ENCODE measurements around the gene RXRA. TPM values are rescaled to one million over a fixed set of nuclear protein-coding genes. Genes with fewer than 3 reads are reported as not detected.
A peak's percentile ranks its signal among the peaks of the same experiment; 100 is the strongest.

RXRA gene
- total and polyA plus RNA-seq, 2 of the 13 experiments (the other 11 are each of a cell fraction or from before 2014, with no cell fraction given), result 18.9 to 29.2 TPM

DNA sequence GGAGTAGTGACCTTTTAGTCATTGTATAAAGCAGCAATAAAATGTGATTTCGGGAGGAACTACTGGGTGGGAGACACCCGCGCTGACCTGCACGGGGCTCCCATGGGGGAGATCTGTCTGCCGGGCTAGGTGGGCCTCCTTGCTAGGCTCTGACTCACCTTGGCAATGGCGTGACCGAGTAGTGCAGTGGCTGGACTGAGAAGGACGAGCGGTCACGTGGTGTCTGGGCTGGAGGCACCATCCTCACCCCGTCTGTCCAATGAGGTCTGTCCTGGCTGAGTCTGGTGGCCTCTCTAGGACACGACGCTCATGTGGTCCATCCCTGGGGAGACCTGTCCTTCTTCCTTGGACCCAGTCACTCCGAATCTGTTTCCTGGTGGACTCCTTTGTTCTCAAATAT is 151.7 kb downstream of the RXRA start:
- no TSS peak for BruUV-seq (replicated peaks)
- no peak for DNase-seq (ENCODE audit: low spot score)
- no peak overlapping the region for H3K4me2 ChIP-seq (ENCODE audit: low read depth, low read length)
- no peaks in the 10 kb centered on the region for H4K20me1 ChIP-seq (ENCODE audit: insufficient read depth, low read length)
- intact Hi-C loops (cut with micrococcal nuclease; ENCODE audit: unreplicated experiment) (no loop called here), in situ Hi-C loops (cut with HindIII; ENCODE audit: extremely low pct_ligation_motif_present, low pct_unique_long_range_greater_than_20kb) (no loop called here)
- no peaks in the 10 kb centered on the region for H3K36me3 ChIP-seq (replicated peaks in 1 of 2; ENCODE audit: control insufficient read depth in 1 of 2, insufficient read depth in 2 of 2, low read length in 2 of 2)
- no peak overlapping the region for H2AFZ ChIP-seq (ENCODE audit: low read length)
- H3K9ac ChIP-seq (ENCODE audit: insufficient read depth, low read depth, low read length), result no peak overlapping the region
- H3K4me1 ChIP-seq (ENCODE audit: insufficient read depth, low read length), result no peaks in the 10 kb centered on the region
- H3K4me3 ChIP-seq (replicated peaks in 1 of 3; ENCODE audit: insufficient read depth in 1 of 3, low read depth in 2 of 3, low read length in 3 of 3), result no peak overlapping the region
- no peak for TF ChIP-seq TAF15 (IDR thresholded peaks at IDR 0.05; ENCODE audit: low read depth, low read length, poor library complexity, severe bottlenecking)
- no peak for TF ChIP-seq FLYWCH1 (CRISPR knock-in tag; IDR thresholded peaks at IDR 0.05)
- no peak for TF ChIP-seq NR2F6 (IDR thresholded peaks at IDR 0.05)
- no peak for TF ChIP-seq NR2F6 (CRISPR knock-in tag; IDR thresholded peaks at IDR 0.05)
- TF ChIP-seq, protein P1, sequence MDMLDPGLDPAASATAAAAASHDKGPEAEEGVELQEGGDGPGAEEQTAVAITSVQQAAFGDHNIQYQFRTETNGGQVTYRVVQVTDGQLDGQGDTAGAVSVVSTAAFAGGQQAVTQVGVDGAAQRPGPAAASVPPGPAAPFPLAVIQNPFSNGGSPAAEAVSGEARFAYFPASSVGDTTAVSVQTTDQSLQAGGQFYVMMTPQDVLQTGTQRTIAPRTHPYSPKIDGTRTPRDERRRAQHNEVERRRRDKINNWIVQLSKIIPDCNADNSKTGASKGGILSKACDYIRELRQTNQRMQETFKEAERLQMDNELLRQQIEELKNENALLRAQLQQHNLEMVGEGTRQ (IDR thresholded peaks at IDR 0.05; ENCODE audit: low read depth, low read length), result peak; percentile 35; the same call in 1 of the 2 replicates
- TF ChIP-seq, protein P1 (CRISPR knock-in tag; IDR thresholded peaks at IDR 0.05; ENCODE audit: borderline replicate concordance), result no peak
- H3K9me3 ChIP-seq (ENCODE audit: low read length), result no peaks in the 10 kb centered on the region
- peaks cover 6 to 70% of the 10 kb centered on the region in 2 experiments; a peak in 3 of 5 replicates for H3K27me3 ChIP-seq (ENCODE audit: control insufficient read depth in 1 of 2, insufficient read depth in 2 of 2, low read length in 2 of 2)
- no peaks in the 10 kb centered on the region for H3K79me2 ChIP-seq (ENCODE audit: insufficient read depth, low read length)
- POLR2A ChIA-PET, result no interaction called here
- no peak overlapping the region for H3K27ac ChIP-seq (ENCODE audit: extremely low read length, insufficient read depth, low read length)
- ATAC-seq, result no peak
- WGBS (ENCODE audit: low lambda C conversion rate), result 35% methylated on average over 8 of the region's 14 CpGs
- FAIRE-seq, result no peak
- CTCF ChIA-PET (ENCODE audit: low intra/inter-chr PET ratio, low total read pairs), result no interaction called here

DNA sequence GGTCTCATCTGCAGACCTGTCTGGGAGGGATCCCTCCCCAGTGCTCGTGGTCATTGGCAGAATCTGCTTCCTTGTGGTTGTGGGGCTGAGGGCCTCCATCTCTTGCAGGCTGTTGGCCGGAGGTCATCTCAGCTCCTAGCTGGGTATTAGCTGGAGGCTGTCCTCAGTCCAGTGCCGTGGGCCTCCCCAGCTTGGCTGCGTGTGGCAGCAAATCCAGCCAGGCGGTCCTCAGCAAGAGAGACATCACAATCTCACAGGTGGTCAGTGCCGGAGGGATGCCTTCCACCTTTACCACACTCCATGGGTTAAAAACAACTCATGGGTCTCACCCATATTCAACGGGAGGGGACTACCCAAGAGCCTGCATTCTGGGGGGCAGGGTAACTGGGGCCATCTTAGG is 155.5 kb downstream of the RXRA start:
- no peaks in the 10 kb centered on the region for H4K20me1 ChIP-seq (ENCODE audit: insufficient read depth, low read length)
- in situ Hi-C loops (cut with HindIII; ENCODE audit: extremely low pct_ligation_motif_present, low pct_unique_long_range_greater_than_20kb), result no loop called here
- no peaks in the 10 kb centered on the region for H3K4me1 ChIP-seq (ENCODE audit: insufficient read depth, low read length)
- peaks cover 8 to 80% of the 10 kb centered on the region in 2 experiments; a peak in 3 of 5 replicates for H3K27me3 ChIP-seq (ENCODE audit: control insufficient read depth in 1 of 2, insufficient read depth in 2 of 2, low read length in 2 of 2)
- no TSS peak for BruUV-seq (replicated peaks)
- no peaks in the 10 kb centered on the region for H3K36me3 ChIP-seq (replicated peaks in 1 of 2; ENCODE audit: control insufficient read depth in 1 of 2, insufficient read depth in 2 of 2, low read length in 2 of 2)
- CTCF ChIA-PET (ENCODE audit: low intra/inter-chr PET ratio, low total read pairs), result no interaction called here
- H3K9me3 ChIP-seq (ENCODE audit: low read length), result no peaks in the 10 kb centered on the region
- H3K9ac ChIP-seq (ENCODE audit: insufficient read depth, low read depth, low read length), result no peak overlapping the region
- no peak overlapping the region for H3K27ac ChIP-seq (ENCODE audit: extremely low read length, insufficient read depth, low read length)
- intact Hi-C loops (cut with micrococcal nuclease; ENCODE audit: unreplicated experiment), result no loop called here
- FAIRE-seq (no peak), DNase-seq (ENCODE audit: low spot score) (no peak), ATAC-seq (no peak)
- POLR2A ChIA-PET, result no interaction called here
- H2AFZ ChIP-seq (ENCODE audit: low read length), result no peak overlapping the region
- H3K4me3 ChIP-seq (replicated peaks in 1 of 3; ENCODE audit: insufficient read depth in 1 of 3, low read depth in 2 of 3, low read length in 3 of 3), result no peak overlapping the region
- WGBS (ENCODE audit: low lambda C conversion rate), result 0% methylated on average over 1 of the region's 7 CpGs
- H3K79me2 ChIP-seq (ENCODE audit: insufficient read depth, low read length), result no peaks in the 10 kb centered on the region
- TF ChIP-seq ZNF670 (CRISPR knock-in tag; IDR thresholded peaks at IDR 0.05; ENCODE audit: borderline replicate concordance) (no peak), KMT2A (CRISPR knock-in tag; IDR thresholded peaks at IDR 0.05) (no peak), ARNT2 (CRISPR knock-in tag; IDR thresholded peaks at IDR 0.05; ENCODE audit: low read depth) (no peak), TEAD2 (CRISPR knock-in tag; IDR thresholded peaks at IDR 0.05) (no peak), CENPT (CRISPR knock-in tag; IDR thresholded peaks at IDR 0.05; ENCODE audit: low read depth) (no peak), HMGA1 (CRISPR knock-in tag; conservative IDR thresholded peaks at IDR 0.05) (no peak), SMYD3 (CRISPR knock-in tag; IDR thresholded peaks at IDR 0.05) (no peak)
- TF ChIP-seq, protein P2, sequence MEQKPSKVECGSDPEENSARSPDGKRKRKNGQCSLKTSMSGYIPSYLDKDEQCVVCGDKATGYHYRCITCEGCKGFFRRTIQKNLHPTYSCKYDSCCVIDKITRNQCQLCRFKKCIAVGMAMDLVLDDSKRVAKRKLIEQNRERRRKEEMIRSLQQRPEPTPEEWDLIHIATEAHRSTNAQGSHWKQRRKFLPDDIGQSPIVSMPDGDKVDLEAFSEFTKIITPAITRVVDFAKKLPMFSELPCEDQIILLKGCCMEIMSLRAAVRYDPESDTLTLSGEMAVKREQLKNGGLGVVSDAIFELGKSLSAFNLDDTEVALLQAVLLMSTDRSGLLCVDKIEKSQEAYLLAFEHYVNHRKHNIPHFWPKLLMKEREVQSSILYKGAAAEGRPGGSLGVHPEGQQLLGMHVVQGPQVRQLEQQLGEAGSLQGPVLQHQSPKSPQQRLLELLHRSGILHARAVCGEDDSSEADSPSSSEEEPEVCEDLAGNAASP (CRISPR knock-in tag; IDR thresholded peaks at IDR 0.05; ENCODE audit: borderline replicate concordance), result no peak
- no peak overlapping the region for H3K4me2 ChIP-seq (ENCODE audit: low read depth, low read length)
